GM12873 (cell line): Measurements from ENCODE around the gene PLEKHO2.

Experiments
- TF ChIP-seq, protein P1 (sequence below): IDR thresholded peaks from 2 replicates; pipeline ENCODE4 v1.5.1; 2012; ENCODE audit warnings: low read depth, mild to moderate bottlenecking, moderate library complexity, low read length, control low read depth; ENCODE audit not compliant: insufficient read depth; ENCODE audit errors: missing control alignments

Gene PLEKHO2

DNA sequence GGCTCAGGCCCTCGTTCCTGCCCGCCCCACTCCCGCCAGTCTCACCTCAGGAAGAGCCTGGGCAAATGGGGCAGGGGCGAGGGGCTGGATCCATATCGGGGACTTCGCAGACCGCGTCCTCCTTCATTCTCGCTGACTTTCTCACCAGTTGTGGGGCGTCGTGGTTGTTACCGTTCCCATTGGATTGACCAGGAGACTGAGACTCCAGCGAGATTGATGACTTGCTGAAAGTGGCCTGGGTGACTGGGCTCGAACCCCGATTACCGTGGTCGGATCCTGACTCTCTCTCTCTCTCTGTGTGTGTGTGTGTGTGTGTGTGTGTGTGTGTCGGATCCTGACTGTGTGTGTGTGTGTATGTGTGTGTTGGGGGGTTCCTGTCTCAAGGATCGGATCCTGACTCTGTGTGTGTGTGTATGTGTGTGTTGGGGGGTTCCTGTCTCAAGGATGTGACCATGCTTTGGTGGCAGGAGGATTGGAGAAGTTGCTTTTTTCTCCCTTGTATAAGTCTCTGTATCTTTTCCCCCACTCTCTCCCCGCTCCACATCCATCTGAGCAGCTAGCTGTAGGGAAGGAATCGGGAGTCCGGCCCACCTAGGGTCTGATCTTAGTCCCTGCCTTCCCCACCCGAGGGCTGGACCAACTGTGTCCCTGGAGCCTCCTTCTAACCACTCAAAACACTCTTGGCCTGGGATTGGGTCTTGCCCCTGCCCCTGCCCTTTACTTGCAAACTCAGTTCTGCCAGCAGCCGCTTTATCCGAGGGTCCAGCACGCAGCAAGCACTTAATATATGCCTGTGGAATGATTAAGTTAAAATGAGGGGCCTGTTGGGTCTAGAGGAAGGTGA is 603 bp downstream of the PLEKHO2 start:
- TF ChIP-seq, protein P1, sequence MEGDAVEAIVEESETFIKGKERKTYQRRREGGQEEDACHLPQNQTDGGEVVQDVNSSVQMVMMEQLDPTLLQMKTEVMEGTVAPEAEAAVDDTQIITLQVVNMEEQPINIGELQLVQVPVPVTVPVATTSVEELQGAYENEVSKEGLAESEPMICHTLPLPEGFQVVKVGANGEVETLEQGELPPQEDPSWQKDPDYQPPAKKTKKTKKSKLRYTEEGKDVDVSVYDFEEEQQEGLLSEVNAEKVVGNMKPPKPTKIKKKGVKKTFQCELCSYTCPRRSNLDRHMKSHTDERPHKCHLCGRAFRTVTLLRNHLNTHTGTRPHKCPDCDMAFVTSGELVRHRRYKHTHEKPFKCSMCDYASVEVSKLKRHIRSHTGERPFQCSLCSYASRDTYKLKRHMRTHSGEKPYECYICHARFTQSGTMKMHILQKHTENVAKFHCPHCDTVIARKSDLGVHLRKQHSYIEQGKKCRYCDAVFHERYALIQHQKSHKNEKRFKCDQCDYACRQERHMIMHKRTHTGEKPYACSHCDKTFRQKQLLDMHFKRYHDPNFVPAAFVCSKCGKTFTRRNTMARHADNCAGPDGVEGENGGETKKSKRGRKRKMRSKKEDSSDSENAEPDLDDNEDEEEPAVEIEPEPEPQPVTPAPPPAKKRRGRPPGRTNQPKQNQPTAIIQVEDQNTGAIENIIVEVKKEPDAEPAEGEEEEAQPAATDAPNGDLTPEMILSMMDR = no peak

DNA sequence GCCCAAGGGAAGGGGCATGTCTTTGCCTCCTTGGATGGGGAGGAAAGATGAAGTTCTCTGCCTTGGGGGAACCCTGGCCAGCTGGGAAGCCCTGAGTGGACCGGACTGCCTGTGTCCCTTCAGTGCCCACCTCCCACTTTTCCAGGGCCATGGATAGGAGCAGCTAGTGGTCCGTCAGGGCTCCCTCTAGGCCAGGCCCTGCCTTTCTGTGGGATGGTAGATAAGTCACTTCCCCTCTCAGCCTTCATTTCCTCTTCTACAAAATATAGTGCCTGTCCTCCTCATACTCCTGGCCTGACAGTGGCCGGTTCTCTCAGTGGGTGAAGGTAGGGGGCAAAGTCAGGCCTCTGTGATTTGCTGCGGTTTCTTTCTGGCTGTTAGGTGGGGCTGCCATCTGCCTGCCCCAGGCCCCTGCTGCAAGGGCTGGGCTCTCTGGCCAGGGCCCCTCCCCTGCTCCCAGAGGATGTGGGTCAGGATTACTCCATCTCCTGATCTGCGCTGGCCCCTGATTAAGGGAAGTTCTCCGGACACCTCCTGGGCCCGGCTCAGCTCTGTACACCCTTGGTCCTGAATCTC is 1.4 kb downstream of the PLEKHO2 start:
- TF ChIP-seq, protein P1 = no peak

GRCh38 chr15:64843991-64844390 is 2.3 kb downstream of the PLEKHO2 start:
- TF ChIP-seq, protein P1 = no peak

DNA sequence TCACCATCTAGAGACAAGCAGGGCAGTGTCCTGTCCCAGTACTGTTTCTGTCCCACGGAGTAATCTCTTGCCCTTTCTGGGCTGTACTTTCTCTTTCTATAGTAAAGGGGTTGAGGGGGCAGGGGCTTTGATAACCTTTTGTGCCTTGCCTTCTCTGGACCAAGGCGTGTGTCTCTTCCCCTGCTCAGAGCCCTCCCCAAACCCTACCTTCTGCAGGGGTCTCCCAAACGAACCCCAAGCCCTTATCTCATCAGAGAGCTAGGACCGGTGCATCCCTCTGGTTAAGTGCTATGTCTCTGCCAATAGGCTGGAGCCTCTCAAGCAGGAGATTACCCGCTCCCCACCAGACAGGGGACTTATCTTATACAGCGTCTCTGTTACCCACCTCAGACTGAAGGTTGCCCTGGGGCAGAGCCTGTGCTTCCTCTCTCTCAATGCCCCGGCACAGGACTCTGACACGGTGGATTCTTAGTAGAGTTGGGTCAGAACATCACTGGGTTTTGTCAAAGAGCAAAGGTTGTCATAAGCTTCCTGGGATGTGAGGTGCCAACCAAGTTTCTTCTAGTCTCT is 2.9 kb downstream of the PLEKHO2 start:
- TF ChIP-seq, protein P1 = no peak

- TF ChIP-seq, protein P1 = no peak
Measured at GRCh38 chr15:64845183-64845611, 3.5 kb downstream of the PLEKHO2 start.

DNA sequence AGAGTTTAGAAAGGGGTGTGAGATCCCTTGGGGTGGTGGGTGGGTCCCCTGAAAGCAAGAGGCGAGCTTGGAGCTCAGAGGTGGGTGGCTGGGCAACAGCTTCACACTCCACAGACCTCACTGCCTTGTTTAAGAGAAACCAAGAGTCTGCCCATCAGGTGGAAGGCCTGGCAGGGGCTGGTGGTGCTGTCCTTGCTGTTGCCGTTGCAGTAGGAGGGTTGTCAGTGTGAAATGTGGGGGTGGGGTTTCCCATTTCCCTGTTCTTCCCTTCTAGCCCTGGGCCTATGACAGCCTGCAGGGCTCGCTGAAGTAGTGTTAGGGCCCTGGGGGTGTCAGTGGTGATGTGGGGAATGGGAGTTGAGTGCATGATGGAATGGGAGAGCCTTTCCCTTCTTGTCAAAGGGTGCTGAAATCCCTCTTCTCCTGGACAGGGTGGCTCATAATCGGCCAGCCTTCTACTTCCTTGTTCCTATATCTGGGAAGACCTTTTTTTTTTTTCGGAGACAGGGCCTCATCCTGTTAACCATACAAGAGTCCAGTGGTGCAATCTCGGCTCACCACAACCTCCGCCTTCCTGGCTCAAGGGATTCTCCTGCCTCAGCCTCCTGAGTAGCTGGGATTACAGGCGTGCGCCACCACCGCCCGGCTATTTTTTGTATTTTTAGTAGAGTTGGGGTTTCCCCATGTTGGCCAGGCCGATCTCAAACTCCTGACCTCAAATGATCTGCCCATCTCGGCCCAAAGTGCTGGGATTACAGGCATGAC is 4.3 kb downstream of the PLEKHO2 start:
- TF ChIP-seq, protein P1 = no peak

GRCh38 chr15:64847016-64847415 is 5.3 kb downstream of the PLEKHO2 start:
- TF ChIP-seq, protein P1 = no peak
